Stomach (tissue), 9 donors: ENCODE results near the gene PANK4. TPM values are rescaled to one million over a fixed set of nuclear protein-coding genes. Genes with fewer than 3 reads are reported as not detected.

Experiments
- DNase-seq, 2 donors: peaks; one replicate each; pipeline versions ENCODE4 v3.0.0 to v3.0.0-alpha.2; 2013 to 2019
- H3K27ac ChIP-seq, 5 donors: fragments of 200-600 bp in 4 of 5; sonication (generic) in 4 of 5; one replicate each; pipeline ENCODE4 v1.5.1; 2013 to 2019; ENCODE audit warnings: mild to moderate bottlenecking in 1 of 5, moderate library complexity in 1 of 5
- H3K27me3 ChIP-seq, 3 donors: fragments of 200-600 bp; sonication (generic); one replicate each; pipeline ENCODE4 v1.5.1; 2017 to 2019; ENCODE audit warnings: mixed run types in 1 of 3
- H3K36me3 ChIP-seq, 4 donors: fragments of 200-600 bp; sonication (generic); 1 replicate in 3 of 4; 2 replicates in 1 of 4; pipeline ENCODE4 v1.5.1; 2016 to 2019
- H3K4me1 ChIP-seq, 4 donors: fragments of 200-600 bp; sonication (generic); one replicate each; pipeline ENCODE4 v1.5.1; 2016 to 2019
- H3K4me3 ChIP-seq, 4 donors: fragments of 200-600 bp; sonication (generic) in 3 of 4; one replicate each; pipeline ENCODE4 v1.5.1; 2016 to 2019; ENCODE audit warnings: mild to moderate bottlenecking in 1 of 4
- H3K9me3 ChIP-seq, 4 donors: fragments of 200-600 bp; sonication (generic); one replicate each; pipeline ENCODE4 v1.5.1; 2016 to 2019
- EP300 ChIP-seq: sonication (generic); formaldehyde crosslinking; IDR thresholded peaks from one replicate; pipeline ENCODE4 v1.6.1; 2017; ENCODE audit warnings: antibody characterized with exemption
- POLR2A ChIP-seq, 4 donors: fragments of 450-650 bp; IDR thresholded peaks; one replicate each; pipeline ENCODE4 v1.6.1; 2016; ENCODE audit warnings: antibody characterized with exemption in 4 of 4, control low read depth in 2 of 4, mild to moderate bottlenecking in 1 of 4, moderate library complexity in 1 of 4
- POLR2AphosphoS5 ChIP-seq, 3 donors: sonication (generic); formaldehyde crosslinking; IDR thresholded peaks; one replicate each; pipeline ENCODE4 v1.6.1; 2016; ENCODE audit warnings: antibody characterized with exemption in 3 of 3
- WGBS, 5 donors: extraction: QIAGEN DNeasy Blood & Tissue Kit in 3 of 5; methylation state at CpG; one replicate each; pipeline versions ENCODE4 v1.1.5 to v1.1.7; 2013 to 2018; 5-methylcytosine and 5-hydroxymethylcytosine counted together
- intact Hi-C: fragments of 100-400 bp; cut with DNase I; formaldehyde crosslinking; loops from one replicate; pipeline ENCODE4 v1.15.1; 2023; ENCODE audit warnings: low total_unique reads
- polyA plus RNA-seq, 3 donors: library from polyadenylated mRNA; stranded (reverse); fragments of 200-250 nt; gene quantifications; one replicate each; pipeline ENCODE4 v1.2.3, GENCODE V29; 2013
- total RNA-seq, 5 donors: library from RNA; depleted of rRNA; stranded (reverse); fragments of >200 nt; gene quantifications; one replicate each; pipeline versions ENCODE4 v1.1.0 to v1.2.3, GENCODE V29; 2014 to 2016
- TF ChIP-seq, protein P1 (sequence below), 7 experiments: fragments of 450-650 bp in 4 of 7; fragments of 200-600 bp in 3 of 7; sonication (generic) in 3 of 7; IDR thresholded peaks; one replicate each; pipeline ENCODE4 v1.5.1; 2016 to 2019; ENCODE audit warnings: antibody characterized with exemption in 7 of 7, control low read depth in 2 of 7, mild to moderate bottlenecking in 1 of 7
- donor health status: healthy with polysubstance abuse.
- donor health status: Bipolar disorder and iron deficiency.
- donor health status: healthy.

The PANK4 gene
- total and polyA plus RNA-seq, 8 donors: 6.4 to 86.0 (median 19.5) TPM

DNA sequence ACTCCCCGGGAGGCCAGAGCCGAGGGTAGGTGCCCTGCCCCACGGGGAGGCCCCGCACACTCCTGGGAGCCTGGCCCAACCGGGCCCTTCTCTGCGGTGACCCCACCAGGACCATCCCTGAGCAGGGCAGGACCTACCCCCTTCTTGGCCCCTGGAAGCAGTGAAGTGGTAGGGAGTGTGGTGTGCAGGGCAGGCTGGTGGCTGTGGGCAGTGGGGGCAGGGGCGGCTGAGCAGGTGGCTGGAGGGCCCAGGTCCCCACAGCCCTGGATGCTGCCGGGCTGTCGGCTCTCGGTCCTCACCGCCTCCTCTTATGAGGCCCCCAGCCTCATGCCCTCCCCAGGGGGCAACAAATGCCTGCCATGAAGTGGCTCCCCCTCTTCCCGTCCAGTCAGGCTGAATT, 30.9 kb downstream of the PANK4 start:
- intact Hi-C loops: no loop called here
- Histone ChIP-seq H3K4me3 (no peak overlapping the region), H3K27ac (no peak overlapping the region), H3K36me3 (no peaks in the 10 kb centered on the region), H3K4me1 (peaks cover 0 to 10% (median 0%) of the 10 kb centered on the region in 4 donors), H3K9me3 (no peaks in the 10 kb centered on the region), H3K27me3 (peaks cover 0 to 62% (median 0%) of the 10 kb centered on the region in 3 donors)
- WGBS, 5 donors: 84 to 94% (median 91%) methylated on average over 8 to 12 of the region's 12 CpGs
- TF ChIP-seq POLR2AphosphoS5 (IDR thresholded peaks at IDR 0.05) (no peak), EP300 (no peak)
- TF ChIP-seq, protein P1, sequence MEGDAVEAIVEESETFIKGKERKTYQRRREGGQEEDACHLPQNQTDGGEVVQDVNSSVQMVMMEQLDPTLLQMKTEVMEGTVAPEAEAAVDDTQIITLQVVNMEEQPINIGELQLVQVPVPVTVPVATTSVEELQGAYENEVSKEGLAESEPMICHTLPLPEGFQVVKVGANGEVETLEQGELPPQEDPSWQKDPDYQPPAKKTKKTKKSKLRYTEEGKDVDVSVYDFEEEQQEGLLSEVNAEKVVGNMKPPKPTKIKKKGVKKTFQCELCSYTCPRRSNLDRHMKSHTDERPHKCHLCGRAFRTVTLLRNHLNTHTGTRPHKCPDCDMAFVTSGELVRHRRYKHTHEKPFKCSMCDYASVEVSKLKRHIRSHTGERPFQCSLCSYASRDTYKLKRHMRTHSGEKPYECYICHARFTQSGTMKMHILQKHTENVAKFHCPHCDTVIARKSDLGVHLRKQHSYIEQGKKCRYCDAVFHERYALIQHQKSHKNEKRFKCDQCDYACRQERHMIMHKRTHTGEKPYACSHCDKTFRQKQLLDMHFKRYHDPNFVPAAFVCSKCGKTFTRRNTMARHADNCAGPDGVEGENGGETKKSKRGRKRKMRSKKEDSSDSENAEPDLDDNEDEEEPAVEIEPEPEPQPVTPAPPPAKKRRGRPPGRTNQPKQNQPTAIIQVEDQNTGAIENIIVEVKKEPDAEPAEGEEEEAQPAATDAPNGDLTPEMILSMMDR (IDR thresholded peaks at IDR 0.05): no peak
- no peak for DNase-seq

DNA sequence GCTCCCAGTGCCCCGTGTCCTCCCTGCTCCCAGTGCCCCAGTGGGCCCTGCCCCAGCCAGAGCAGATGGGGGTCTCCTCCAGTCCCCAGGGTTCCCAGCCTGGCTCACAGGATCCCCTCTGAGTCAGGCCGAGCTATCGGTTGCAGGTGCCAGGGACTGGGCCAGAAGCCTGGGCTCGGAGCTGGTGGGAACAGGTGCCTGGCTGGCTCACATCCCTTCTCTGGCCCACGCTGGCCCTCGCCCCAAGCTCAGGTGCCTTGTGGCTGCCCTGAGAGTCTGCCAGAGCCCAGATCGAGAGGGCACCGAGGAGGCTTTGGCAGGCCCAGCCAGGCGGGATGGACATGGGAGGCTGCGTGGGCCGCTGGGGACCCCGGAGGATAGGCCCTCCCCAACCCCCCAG, 31.4 kb downstream of the PANK4 start:
- DNase-seq: no peak
- intact Hi-C loops: no loop called here
- Histone ChIP-seq H3K9me3 (no peaks in the 10 kb centered on the region), H3K27me3 (peaks cover 0 to 59% (median 0%) of the 10 kb centered on the region in 3 donors), H3K4me1 (peaks cover 0 to 6% (median 0%) of the 10 kb centered on the region in 4 donors), H3K27ac (no peak overlapping the region), H3K36me3 (no peaks in the 10 kb centered on the region), H3K4me3 (no peak overlapping the region)
- 79 to 90% (median 87%) methylated on average over 7 to 12 of the region's 12 CpGs for WGBS, 5 donors
- TF ChIP-seq POLR2A (IDR thresholded peaks at IDR 0.05): no peak
- TF ChIP-seq, protein P1 (IDR thresholded peaks at IDR 0.05): no peak
- no peak for TF ChIP-seq POLR2AphosphoS5 (IDR thresholded peaks at IDR 0.05)

- Histone ChIP-seq H3K4me3 (no peak overlapping the region), H3K4me1 (no peaks in the 10 kb centered on the region), H3K9me3 (peaks cover 0 to 4% (median 0%) of the 10 kb centered on the region in 4 donors), H3K27ac (no peak overlapping the region), H3K27me3 (peaks cover 0 to 51% (median 0%) of the 10 kb centered on the region in 3 donors), H3K36me3 (no peaks in the 10 kb centered on the region)
- intact Hi-C loops: no loop called here
- DNase-seq: no peak
- WGBS, 5 donors: 71 to 76% (median 72%) methylated on average over 19 of the region's 19 CpGs
- TF ChIP-seq EP300: no peak
- TF ChIP-seq, protein P1 (IDR thresholded peaks at IDR 0.05): no peak
- TF ChIP-seq POLR2A (IDR thresholded peaks at IDR 0.05): no peak
- TF ChIP-seq POLR2AphosphoS5 (IDR thresholded peaks at IDR 0.05): no peak
Observed at GRCh38 chr1:2494323-2494693, 32.1 kb downstream of the PANK4 start.

DNA sequence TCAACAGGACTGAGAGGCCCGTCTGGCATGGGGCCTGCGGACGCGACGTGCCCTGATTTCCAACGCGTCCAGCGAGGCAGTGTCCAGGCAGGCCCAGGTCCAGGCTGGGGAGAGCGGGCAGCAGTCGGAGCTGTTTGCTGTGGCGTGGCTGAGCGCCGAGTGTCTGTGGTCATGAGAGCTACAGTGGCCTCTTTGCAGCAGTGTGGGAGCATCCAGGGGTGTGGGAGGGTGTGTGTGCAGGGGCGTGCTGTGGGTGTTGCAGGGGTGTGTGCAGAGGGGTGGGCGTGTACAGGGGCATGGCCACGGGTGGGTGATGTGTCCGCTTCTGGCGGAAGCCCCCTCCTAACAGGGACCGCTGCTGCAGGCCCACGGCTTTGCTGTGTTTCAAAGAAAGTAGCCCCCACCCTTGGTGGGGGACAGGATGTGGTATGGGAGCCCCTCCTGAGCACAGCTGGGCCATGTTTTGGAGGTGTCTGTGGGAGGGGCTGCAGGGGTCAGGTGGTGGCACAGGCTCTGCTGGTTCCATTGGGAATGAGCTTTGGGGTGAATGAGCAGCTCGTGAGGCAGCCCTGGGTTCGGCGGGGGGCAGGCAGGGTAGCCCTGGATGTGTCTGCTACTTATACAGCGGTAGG, 32.6 kb downstream of the PANK4 start:
- Histone ChIP-seq H3K27ac (no peak overlapping the region), H3K4me1 (no peaks in the 10 kb centered on the region), H3K9me3 (peaks cover 0 to 9% (median 4%) of the 10 kb centered on the region in 4 donors), H3K27me3 (peaks cover 0 to 46% (median 0%) of the 10 kb centered on the region in 3 donors), H3K4me3 (no peak overlapping the region), H3K36me3 (no peaks in the 10 kb centered on the region)
- WGBS, 5 donors: 57 to 67% (median 65%) methylated on average over 14 to 24 of the region's 24 CpGs
- no peak for DNase-seq
- intact Hi-C loops: no loop called here
- TF ChIP-seq, protein P1 (IDR thresholded peaks at IDR 0.05): no peak
- no peak for TF ChIP-seq POLR2A (IDR thresholded peaks at IDR 0.05)
- no peak for TF ChIP-seq EP300
- no peak for TF ChIP-seq POLR2AphosphoS5 (IDR thresholded peaks at IDR 0.05)
